Liver (tissue), 3 donors: ENCODE measurements around the gene PTPRN2.

ENCODE experiments used
- ATF3 ChIP-seq: IDR thresholded peaks from 2 replicates; pipeline ENCODE4 v1.6.1; 2016; ENCODE audit warnings: antibody characterized with exemption
- CTCF ChIP-seq: fragments of 150-350 bp; IDR thresholded peaks from 2 replicates; pipeline ENCODE4 v1.5.1; 2017; ENCODE audit warnings: improper control_type of control experiment, low read depth, low read length; ENCODE audit not compliant: missing input control
- EGR1 ChIP-seq, 2 donors: IDR thresholded peaks; 2 replicates each; pipeline ENCODE4 v1.6.1; 2016 to 2018; ENCODE audit warnings: antibody characterized with exemption in 2 of 2, low read depth in 2 of 2
- GABPA ChIP-seq, 2 donors: IDR thresholded peaks in 1 of 2; conservative IDR thresholded peaks in 1 of 2; 2 replicates each; pipeline ENCODE4 v1.6.1; 2016; ENCODE audit warnings: antibody characterized with exemption in 2 of 2, mild to moderate bottlenecking in 1 of 2, moderate library complexity in 1 of 2
- HNF4G ChIP-seq: IDR thresholded peaks from 2 replicates; pipeline ENCODE4 v1.6.1; 2016; ENCODE audit warnings: antibody characterized with exemption
- MAX ChIP-seq: IDR thresholded peaks from 2 replicates; pipeline ENCODE4 v1.6.1; 2016; ENCODE audit warnings: antibody characterized with exemption
- RAD21 ChIP-seq, 2 donors: IDR thresholded peaks; 2 replicates each; pipeline ENCODE4 v1.6.1; 2016; ENCODE audit warnings: antibody characterized with exemption in 2 of 2, mild to moderate bottlenecking in 2 of 2
- REST ChIP-seq: IDR thresholded peaks from 2 replicates; pipeline ENCODE4 v1.6.1; 2016; ENCODE audit warnings: antibody characterized with exemption, mild to moderate bottlenecking
- TAF1 ChIP-seq: conservative IDR thresholded peaks from 2 replicates; pipeline ENCODE4 v1.6.1; 2016; ENCODE audit warnings: antibody characterized with exemption, mild to moderate bottlenecking
- YY1 ChIP-seq: IDR thresholded peaks from 2 replicates; pipeline ENCODE4 v1.6.1; 2016; ENCODE audit warnings: antibody characterized with exemption, mild to moderate bottlenecking
- TF ChIP-seq, protein P1 (sequence below): IDR thresholded peaks from 2 replicates; pipeline ENCODE4 v1.6.1; 2016; ENCODE audit warnings: antibody characterized with exemption
- donor health status: healthy.
- donor health status: healthy.

DNA sequence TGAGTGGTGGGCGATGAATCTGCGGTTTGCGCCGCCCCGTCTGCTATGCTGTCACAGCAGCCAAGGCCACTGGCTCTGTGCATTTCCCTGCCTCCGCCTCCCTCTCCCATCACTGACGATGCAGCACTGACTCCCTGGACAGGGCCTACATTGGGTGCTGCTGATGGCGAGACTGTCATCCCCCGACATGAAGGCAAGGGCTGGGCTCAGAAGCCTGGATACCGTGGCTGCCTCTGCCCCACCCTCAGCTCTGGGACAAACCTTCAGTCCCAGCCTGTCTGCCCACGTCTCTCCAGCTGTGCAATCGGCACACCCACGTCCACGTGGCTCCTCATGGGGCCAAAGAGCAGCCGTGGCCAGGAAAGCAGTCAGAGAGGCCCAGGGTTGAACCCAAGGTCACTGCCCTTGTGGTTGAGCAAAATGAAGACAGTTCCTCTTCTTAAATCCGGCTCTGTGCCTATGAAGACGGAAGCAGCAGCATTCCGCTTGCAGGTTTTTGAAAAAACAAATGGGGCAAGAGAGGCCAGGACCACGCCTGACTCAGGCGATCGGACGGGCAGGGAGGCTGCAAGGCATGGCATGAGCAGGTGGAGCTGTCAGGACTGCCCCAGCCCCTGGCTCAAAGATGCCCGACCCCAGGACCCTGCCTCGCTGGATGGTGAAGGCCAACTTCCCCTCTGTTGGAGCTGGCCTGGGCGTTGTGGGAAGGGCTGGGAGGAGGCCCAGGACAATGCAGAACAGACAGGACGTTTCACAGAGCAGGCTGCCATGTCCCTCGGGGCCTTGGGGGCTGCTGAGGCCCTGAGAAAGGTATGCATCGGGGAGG lies 733.3 kb downstream of the PTPRN2 start:
- TF ChIP-seq CTCF (no peak), GABPA (IDR thresholded peaks at IDR 0.05 in 1 of 2, conservative IDR thresholded peaks at IDR 0.05 in 1 of 2) (no peak), REST (peak; percentile 80), EGR1 (IDR thresholded peaks at IDR 0.05; ENCODE audit: low read depth in 2 of 2) (peak; percentile 41 to 69), ATF3 (no peak), HNF4G (no peak), RAD21 (IDR thresholded peaks at IDR 0.05) (no peak), YY1 (peak; percentile 72), TAF1 (no peak), MAX (peak; percentile 84)
- TF ChIP-seq, protein P1, sequence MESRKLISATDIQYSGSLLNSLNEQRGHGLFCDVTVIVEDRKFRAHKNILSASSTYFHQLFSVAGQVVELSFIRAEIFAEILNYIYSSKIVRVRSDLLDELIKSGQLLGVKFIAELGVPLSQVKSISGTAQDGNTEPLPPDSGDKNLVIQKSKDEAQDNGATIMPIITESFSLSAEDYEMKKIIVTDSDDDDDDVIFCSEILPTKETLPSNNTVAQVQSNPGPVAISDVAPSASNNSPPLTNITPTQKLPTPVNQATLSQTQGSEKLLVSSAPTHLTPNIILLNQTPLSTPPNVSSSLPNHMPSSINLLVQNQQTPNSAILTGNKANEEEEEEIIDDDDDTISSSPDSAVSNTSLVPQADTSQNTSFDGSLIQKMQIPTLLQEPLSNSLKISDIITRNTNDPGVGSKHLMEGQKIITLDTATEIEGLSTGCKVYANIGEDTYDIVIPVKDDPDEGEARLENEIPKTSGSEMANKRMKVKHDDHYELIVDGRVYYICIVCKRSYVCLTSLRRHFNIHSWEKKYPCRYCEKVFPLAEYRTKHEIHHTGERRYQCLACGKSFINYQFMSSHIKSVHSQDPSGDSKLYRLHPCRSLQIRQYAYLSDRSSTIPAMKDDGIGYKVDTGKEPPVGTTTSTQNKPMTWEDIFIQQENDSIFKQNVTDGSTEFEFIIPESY: no peak
